Suprapubic skin (tissue), 3 donors: ENCODE results near the gene MSMO1.

Experiments used
- CTCF ChIP-seq, 2 donors: fragments of 200-600 bp in 1 of 2; fragments of 450-650 bp in 1 of 2; sonication (generic) in 1 of 2; IDR thresholded peaks; one replicate each; pipeline ENCODE4 v1.5.1; 2016 to 2019; ENCODE audit warnings: antibody characterized with exemption in 2 of 2, mild to moderate bottlenecking in 1 of 2, moderate library complexity in 1 of 2
- EP300 ChIP-seq: sonication (generic); formaldehyde crosslinking; IDR thresholded peaks from one replicate; pipeline ENCODE4 v1.6.1; 2017; ENCODE audit warnings: antibody characterized with exemption
- POLR2A ChIP-seq, 2 donors: fragments of 450-650 bp; IDR thresholded peaks; one replicate each; pipeline ENCODE4 v1.6.1; 2017; ENCODE audit warnings: antibody characterized with exemption in 2 of 2, mild to moderate bottlenecking in 2 of 2, moderate library complexity in 2 of 2

DNA sequence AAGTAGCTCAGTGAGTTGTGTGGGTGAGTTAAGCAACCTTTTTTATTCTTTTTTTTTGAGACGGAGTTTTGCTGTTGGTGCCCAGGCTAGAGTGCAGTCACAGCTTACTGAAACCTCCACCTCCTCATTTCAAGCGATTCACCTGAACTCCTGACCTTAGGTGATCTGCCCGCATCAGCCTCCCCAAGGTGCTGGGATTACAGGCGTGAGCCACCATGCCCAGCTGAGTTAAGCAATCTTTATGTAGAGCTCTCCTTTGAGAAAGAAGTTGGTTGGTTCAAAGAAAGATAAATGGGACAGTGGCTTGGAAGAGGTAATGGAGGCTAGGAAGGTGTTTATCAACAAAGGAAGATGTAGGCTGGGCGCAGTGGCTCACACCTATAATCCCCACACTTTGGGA lies 3.2 kb downstream of the MSMO1 start:
- no peak for TF ChIP-seq POLR2A (IDR thresholded peaks at IDR 0.05)
- TF ChIP-seq CTCF (IDR thresholded peaks at IDR 0.05): no peak
- TF ChIP-seq EP300: no peak
